ENCODE data around the gene NOD1. TPM values are rescaled to one million over a fixed set of nuclear protein-coding genes. Genes with fewer than 3 reads are reported as not detected.

The NOD1 gene
- total and polyA plus RNA-seq, 3 experiments from 2014 or later, result 8.4 to 8.8 (median 8.8) TPM

DNA sequence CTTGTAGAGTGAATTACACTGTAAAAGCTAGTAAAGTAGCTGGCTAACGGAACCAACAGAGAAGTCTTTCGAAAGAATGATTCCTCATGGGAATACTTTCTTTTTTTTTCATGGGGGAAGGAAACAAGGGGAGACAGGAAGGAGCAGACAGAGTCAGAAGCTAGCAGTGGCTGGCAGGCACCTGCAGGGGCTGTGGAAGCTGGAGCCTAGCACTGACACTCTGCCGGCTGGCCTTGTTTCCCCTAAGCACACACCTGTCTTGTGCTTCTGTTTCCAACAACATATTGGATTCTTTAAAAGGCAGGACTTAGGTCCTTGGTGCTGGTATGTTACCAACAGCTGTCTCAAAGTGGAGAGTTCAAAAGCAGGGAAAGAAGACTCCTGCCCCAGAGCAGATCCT, 24.7 kb downstream of the NOD1 start:
- H3K36me3 Mint-ChIP-seq, result peaks cover 4 to 85% (median 14%) of the 10 kb centered on the region in 3 donors
- POLR2A ChIA-PET, result no interaction called here
- no peak overlapping the region for H3K27ac Mint-ChIP-seq
- Histone ChIP-seq H3K27ac (ENCODE audit: low read depth, low read length) (no peak overlapping the region), H3K27me3 (ENCODE audit: insufficient read depth, low read length, poor library complexity, severe bottlenecking) (no peaks in the 10 kb centered on the region), H3K4me1 (ENCODE audit: insufficient read depth, low read length) (no peaks in the 10 kb centered on the region), H3K4me3 (ENCODE audit: low read length) (no peak overlapping the region), H3K36me3 (ENCODE audit: insufficient read depth, low read length) (peaks cover 14% of the 10 kb centered on the region), H3K9me3 (ENCODE audit: low read length) (no peaks in the 10 kb centered on the region)
- CTCF ChIA-PET, result no interaction called here
- H3K27me3 Mint-ChIP-seq, result no peaks in the 10 kb centered on the region
- H3K4me1 Mint-ChIP-seq, result no peaks in the 10 kb centered on the region
- no peak overlapping the region for H3K4me3 Mint-ChIP-seq
- no peak for DNase-seq
- no peaks in the 10 kb centered on the region for H3K9me3 Mint-ChIP-seq

DNA sequence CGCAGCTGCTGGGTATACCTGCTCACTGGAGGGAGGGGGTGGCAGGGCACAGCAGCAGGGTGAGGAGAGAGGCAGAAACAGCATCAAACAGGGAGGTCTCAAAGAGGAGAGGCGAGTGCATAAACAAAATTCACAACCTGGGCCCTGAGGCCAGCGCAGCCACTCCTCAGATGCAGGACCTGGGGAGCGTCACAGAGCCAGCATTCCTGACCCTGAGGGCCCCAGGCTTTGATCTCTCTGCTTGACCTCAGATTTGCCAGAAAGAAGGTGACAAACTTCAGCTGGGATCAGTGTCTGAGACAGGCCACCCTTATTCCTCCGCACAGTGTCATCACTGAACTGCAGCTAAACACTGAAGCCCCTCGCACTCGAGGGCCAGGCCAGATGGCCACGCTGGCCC, 25.6 kb downstream of the NOD1 start:
- H3K4me1 Mint-ChIP-seq, result no peaks in the 10 kb centered on the region
- Histone ChIP-seq H3K27ac (ENCODE audit: low read depth, low read length) (no peak overlapping the region), H3K36me3 (ENCODE audit: insufficient read depth, low read length) (peaks cover 14% of the 10 kb centered on the region), H3K4me3 (ENCODE audit: low read length) (no peak overlapping the region), H3K4me1 (ENCODE audit: insufficient read depth, low read length) (no peaks in the 10 kb centered on the region), H3K9me3 (ENCODE audit: low read length) (no peaks in the 10 kb centered on the region), H3K27me3 (ENCODE audit: insufficient read depth, low read length, poor library complexity, severe bottlenecking) (no peaks in the 10 kb centered on the region)
- ChIA-PET CTCF (no interaction called here), POLR2A (no interaction called here)
- H3K36me3 Mint-ChIP-seq, result peaks cover 4 to 85% (median 14%) of the 10 kb centered on the region in 3 donors
- H3K27ac Mint-ChIP-seq, result peak overlapping the region in 4 of 8 donors; percentile 29 to 94 (median 31)
- H3K4me3 Mint-ChIP-seq, result no peak overlapping the region
- no peak for DNase-seq
- H3K9me3 Mint-ChIP-seq, result no peaks in the 10 kb centered on the region
- H3K27me3 Mint-ChIP-seq, result no peaks in the 10 kb centered on the region

- H3K27ac ChIP-seq (ENCODE audit: low read depth, low read length), result no peak overlapping the region
- H3K4me3 Mint-ChIP-seq, result no peak overlapping the region
- POLR2A ChIA-PET, result no interaction called here
- CTCF ChIA-PET, result no interaction called here
- peaks cover 4 to 87% (median 14%) of the 10 kb centered on the region in 3 donors for H3K36me3 Mint-ChIP-seq
- H3K9me3 Mint-ChIP-seq, result no peaks in the 10 kb centered on the region
- no peak overlapping the region for H3K27ac Mint-ChIP-seq
- H3K36me3 ChIP-seq (ENCODE audit: insufficient read depth, low read length), result peaks cover 14% of the 10 kb centered on the region
- H3K4me1 ChIP-seq (ENCODE audit: insufficient read depth, low read length), result no peaks in the 10 kb centered on the region
- H3K27me3 ChIP-seq (ENCODE audit: insufficient read depth, low read length, poor library complexity, severe bottlenecking), result no peaks in the 10 kb centered on the region
- no peak for DNase-seq
- no peaks in the 10 kb centered on the region for H3K27me3 Mint-ChIP-seq
- H3K4me1 Mint-ChIP-seq, result no peaks in the 10 kb centered on the region
- no peak overlapping the region for H3K4me3 ChIP-seq (ENCODE audit: low read length)
- H3K9me3 ChIP-seq (ENCODE audit: low read length), result no peaks in the 10 kb centered on the region
These were observed 26.2 kb downstream of the NOD1 start for GRCh38 chr7:30452280-30452930.

DNA sequence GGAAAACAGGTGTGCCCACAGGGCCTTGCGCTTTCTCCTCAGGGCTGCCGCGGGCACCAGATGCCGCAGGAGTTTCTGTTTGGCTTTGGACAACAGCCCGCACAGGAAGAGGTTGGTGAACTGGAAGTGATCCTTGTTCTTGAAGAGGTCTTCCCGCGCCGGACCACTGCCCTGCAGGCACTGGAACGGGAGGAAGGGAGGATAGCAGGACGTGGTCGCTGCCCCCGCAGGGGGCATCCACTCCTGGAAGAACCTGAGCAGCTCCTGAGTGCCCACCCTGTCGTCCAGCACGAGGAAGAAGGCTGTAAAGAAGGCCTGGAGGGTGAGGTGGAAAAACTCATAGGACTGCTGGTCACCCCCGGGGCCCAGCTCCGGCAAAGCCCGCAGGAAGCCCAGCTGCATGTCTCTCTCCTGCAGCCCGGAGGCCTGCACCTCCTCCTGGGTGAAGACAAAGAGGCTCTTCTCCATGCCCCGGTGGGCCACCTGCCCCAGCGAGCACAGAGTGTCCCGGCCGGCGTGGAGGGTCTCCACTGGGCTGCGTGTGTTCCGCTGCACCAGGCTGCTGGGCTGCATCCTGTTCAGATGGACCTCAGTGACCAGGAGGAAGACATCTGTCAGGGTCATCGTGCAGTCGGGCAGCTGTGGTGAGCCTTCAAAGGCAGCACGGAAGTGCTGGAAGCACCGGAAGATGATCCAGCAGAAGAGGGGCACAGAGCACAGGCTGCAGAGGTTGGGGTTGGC, 26.9 kb downstream of the NOD1 start:
- no peaks in the 10 kb centered on the region for H3K9me3 Mint-ChIP-seq
- DNase-seq, result no peak
- peaks cover 0 to 2% (median 0%) of the 10 kb centered on the region in 3 donors for H3K4me1 Mint-ChIP-seq
- H3K27me3 ChIP-seq (ENCODE audit: insufficient read depth, low read length, poor library complexity, severe bottlenecking), result no peaks in the 10 kb centered on the region
- peak overlapping the region in 1 of 8 donors; percentile 32 for H3K27ac Mint-ChIP-seq
- H3K36me3 Mint-ChIP-seq, result peaks cover 4 to 90% (median 17%) of the 10 kb centered on the region in 3 donors
- H3K27me3 Mint-ChIP-seq, result no peaks in the 10 kb centered on the region
- H3K4me3 ChIP-seq (ENCODE audit: low read length), result no peak overlapping the region
- ChIA-PET POLR2A (no interaction called here), CTCF (no interaction called here)
- no peak overlapping the region for H3K4me3 Mint-ChIP-seq
- no peak overlapping the region for H3K27ac ChIP-seq (ENCODE audit: low read depth, low read length)
- H3K9me3 ChIP-seq (ENCODE audit: low read length), result no peaks in the 10 kb centered on the region
- H3K4me1 ChIP-seq (ENCODE audit: insufficient read depth, low read length), result no peaks in the 10 kb centered on the region
- peaks cover 14% of the 10 kb centered on the region for H3K36me3 ChIP-seq (ENCODE audit: insufficient read depth, low read length)

DNA sequence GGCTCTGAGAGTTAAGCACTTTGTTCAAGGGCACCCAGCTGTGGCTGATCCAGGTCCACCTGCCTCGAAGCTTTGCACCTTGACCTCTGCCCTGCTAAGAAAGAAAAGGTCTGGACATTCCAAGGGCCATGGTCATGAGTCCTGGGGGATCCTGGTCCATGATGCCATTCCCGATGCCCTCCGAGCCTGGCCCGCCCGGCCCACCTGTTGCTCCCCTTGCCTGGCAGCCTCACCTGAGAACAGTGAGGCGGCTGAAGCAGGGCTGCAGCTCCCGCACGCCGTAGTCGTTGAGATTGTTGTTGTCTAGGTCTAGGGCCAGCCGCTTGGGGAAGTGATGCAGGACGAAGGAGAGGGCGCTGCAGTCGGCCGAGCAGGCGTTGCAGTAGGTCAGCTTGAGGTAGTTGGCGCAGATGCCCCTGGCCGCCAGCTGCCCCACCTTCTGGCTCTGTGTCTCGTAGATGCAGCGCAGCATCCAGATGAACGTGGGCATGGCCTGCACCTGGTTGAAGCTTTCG, 27.5 kb downstream of the NOD1 start:
- H3K4me3 ChIP-seq (ENCODE audit: low read length), result no peak overlapping the region
- CTCF ChIA-PET, result no interaction called here

DNA sequence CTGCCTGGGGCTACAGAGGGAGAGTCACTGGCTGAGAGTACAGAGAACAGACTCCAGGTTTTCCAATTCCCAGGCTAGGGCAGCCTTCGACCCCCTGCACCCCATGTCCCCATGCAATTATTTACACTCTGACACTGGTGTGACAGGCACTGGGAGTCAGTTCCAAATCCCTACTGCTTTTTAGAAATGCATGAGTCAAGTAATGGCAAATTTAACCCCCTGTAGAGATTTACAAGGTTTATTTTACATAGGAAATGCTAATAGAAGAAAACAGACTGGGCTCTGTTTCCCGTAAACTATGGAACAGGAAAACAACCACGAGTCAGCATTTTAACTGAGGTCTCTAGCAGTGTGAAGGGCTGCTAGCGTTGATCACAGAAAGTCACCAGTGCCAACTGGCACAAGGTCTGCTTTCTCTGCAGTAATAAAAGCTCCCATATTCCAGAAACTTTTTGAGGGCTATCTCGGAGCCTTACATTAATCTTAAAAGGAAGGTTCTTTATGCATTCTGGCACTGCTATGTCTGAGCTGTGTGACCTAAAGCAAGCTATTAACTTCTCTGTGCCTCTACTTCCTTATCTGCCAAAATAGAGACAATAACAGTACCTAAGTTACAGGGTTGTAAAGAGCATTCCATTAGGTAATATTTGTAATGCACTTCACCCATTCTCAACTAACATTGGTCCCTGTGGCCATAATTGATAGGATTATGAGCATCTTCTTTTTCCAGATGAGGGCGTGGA, 28.2 kb downstream of the NOD1 start:
- CTCF ChIA-PET, result no interaction called here
- H3K4me1 ChIP-seq (ENCODE audit: insufficient read depth, low read length), result no peaks in the 10 kb centered on the region
- H3K4me3 Mint-ChIP-seq, result no peak overlapping the region
- H3K9me3 Mint-ChIP-seq, result no peaks in the 10 kb centered on the region
- H3K27ac ChIP-seq (ENCODE audit: low read depth, low read length), result no peak overlapping the region
- peaks cover 8% of the 10 kb centered on the region for H3K36me3 ChIP-seq (ENCODE audit: insufficient read depth, low read length)
- H3K9me3 ChIP-seq (ENCODE audit: low read length), result no peaks in the 10 kb centered on the region
- no peaks in the 10 kb centered on the region for H3K27me3 ChIP-seq (ENCODE audit: insufficient read depth, low read length, poor library complexity, severe bottlenecking)
- H3K27me3 Mint-ChIP-seq, result no peaks in the 10 kb centered on the region
- DNase-seq, result no peak
- peaks cover 2 to 11% (median 6%) of the 10 kb centered on the region in 3 donors for H3K4me1 Mint-ChIP-seq
- POLR2A ChIA-PET, result no interaction called here
- no peak overlapping the region for H3K27ac Mint-ChIP-seq
- peaks cover 10 to 87% (median 15%) of the 10 kb centered on the region in 3 donors for H3K36me3 Mint-ChIP-seq
- H3K4me3 ChIP-seq (ENCODE audit: low read length), result no peak overlapping the region

More for the DNA sequence above, 27.5 kb downstream of the NOD1 start:
- no peaks in the 10 kb centered on the region for H3K9me3 ChIP-seq (ENCODE audit: low read length)
- no peak for DNase-seq
- Mint-ChIP-seq H3K4me3 (no peak overlapping the region), H3K27ac (peak overlapping the region in 1 of 8 donors; percentile 32), H3K27me3 (no peaks in the 10 kb centered on the region), H3K36me3 (peaks cover 6 to 88% (median 16%) of the 10 kb centered on the region in 3 donors), H3K9me3 (no peaks in the 10 kb centered on the region), H3K4me1 (peaks cover 0 to 8% (median 1%) of the 10 kb centered on the region in 3 donors)
- POLR2A ChIA-PET, result no interaction called here
- peaks cover 9% of the 10 kb centered on the region for H3K36me3 ChIP-seq (ENCODE audit: insufficient read depth, low read length)
- H3K27ac ChIP-seq (ENCODE audit: low read depth, low read length), result no peak overlapping the region
- H3K4me1 ChIP-seq (ENCODE audit: insufficient read depth, low read length), result no peaks in the 10 kb centered on the region
- H3K27me3 ChIP-seq (ENCODE audit: insufficient read depth, low read length, poor library complexity, severe bottlenecking), result no peaks in the 10 kb centered on the region

DNA sequence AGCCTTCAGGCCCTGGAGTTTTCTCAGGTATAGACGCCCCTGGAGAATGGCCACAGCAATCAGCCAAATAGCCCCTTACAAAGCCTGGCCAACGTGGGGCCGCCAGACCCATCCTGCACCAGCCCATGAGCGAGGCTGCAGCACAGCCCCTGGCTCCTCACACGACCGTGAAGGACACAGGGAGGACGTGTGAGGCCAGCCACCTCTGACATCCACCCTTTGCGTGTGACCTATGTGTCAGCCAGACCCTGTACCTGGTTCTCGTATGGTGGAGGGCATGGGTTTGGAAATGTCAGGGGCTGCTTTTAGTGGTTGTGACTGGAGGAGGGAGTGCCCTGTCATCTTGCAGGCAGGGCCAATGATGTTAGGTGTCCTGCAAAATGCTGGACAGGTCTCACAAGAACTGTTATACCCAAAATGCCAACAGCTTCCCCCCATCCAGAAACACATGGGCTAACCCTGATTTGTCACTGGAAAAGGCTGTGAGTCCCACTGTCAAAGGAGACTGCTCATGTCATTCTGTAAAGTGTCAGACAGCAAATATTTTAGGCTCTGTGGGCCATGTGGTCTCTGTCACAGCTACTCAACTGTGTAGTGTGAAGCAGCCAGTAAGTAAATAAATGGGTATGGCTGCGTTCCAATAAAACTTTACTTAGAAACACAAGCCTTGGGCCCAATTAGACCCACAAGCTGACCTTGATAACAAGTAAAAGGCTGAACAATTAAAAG, 30.0 kb downstream of the NOD1 start:
- H3K4me1 ChIP-seq (ENCODE audit: insufficient read depth, low read length), result no peaks in the 10 kb centered on the region
- no peak overlapping the region for H3K4me3 Mint-ChIP-seq
- no peaks in the 10 kb centered on the region for H3K9me3 ChIP-seq (ENCODE audit: low read length)
- H3K27ac ChIP-seq (ENCODE audit: low read depth, low read length), result no peak overlapping the region
- no peaks in the 10 kb centered on the region for H3K27me3 ChIP-seq (ENCODE audit: insufficient read depth, low read length, poor library complexity, severe bottlenecking)
- H3K27me3 Mint-ChIP-seq, result no peaks in the 10 kb centered on the region
- ChIA-PET CTCF (interaction anchor here (0.8 kb wide), 1 partner anchor 10 kb away, joined by 4 read pairs; no protein-coding TSS in a partner anchor), POLR2A (no interaction called here)
- H3K36me3 Mint-ChIP-seq, result peaks cover 7 to 70% (median 13%) of the 10 kb centered on the region in 3 donors
- H3K4me3 ChIP-seq (ENCODE audit: low read length), result no peak overlapping the region
- peaks cover 2 to 11% (median 6%) of the 10 kb centered on the region in 3 donors for H3K4me1 Mint-ChIP-seq
- no peaks in the 10 kb centered on the region for H3K9me3 Mint-ChIP-seq
- peaks cover 1% of the 10 kb centered on the region for H3K36me3 ChIP-seq (ENCODE audit: insufficient read depth, low read length)
- DNase-seq, result no peak
- peak overlapping the region in 1 of 8 donors; percentile 62 for H3K27ac Mint-ChIP-seq

Data from CD8-positive, alpha-beta memory T cell (primary cell).